HG02981 (cell line): ENCODE data around the gene SCUBE3.

Source experiments
- ATAC-seq: cut with Tn5 transposase; IDR thresholded peaks from one replicate; pipeline ENCODE4 v1.9.1; 2021; ENCODE audit warnings: mild to moderate bottlenecking, moderate library complexity; ENCODE audit not compliant: unreplicated experiment

The SCUBE3 gene

GRCh38 chr6:35297601-35298481 is 84.1 kb downstream of the SCUBE3 start, which contains the start of gene DEF6:
DEF6 (plus strand) TSS chr6:35297818; CDS start chr6:35297857, 39 bp downstream.
- ATAC-seq, result peak; percentile 81

GRCh38 chr6:35298625-35299140 is 84.9 kb downstream of the SCUBE3 start:
- no peak for ATAC-seq

- ATAC-seq, result no peak
Observed at GRCh38 chr6:35299674-35300073, 85.9 kb downstream of the SCUBE3 start.

GRCh38 chr6:35300848-35301247 is 87.1 kb downstream of the SCUBE3 start:
- no peak for ATAC-seq
